ENCODE results near the gene CAMK2B. TPM values are rescaled to one million over a fixed set of nuclear protein-coding genes. Genes with fewer than 3 reads are reported as not detected.

CAMK2B gene
- total and polyA plus RNA-seq, 4 donors: 2.4 to 12.8 (median 4.4) TPM; not detected in 1

DNA sequence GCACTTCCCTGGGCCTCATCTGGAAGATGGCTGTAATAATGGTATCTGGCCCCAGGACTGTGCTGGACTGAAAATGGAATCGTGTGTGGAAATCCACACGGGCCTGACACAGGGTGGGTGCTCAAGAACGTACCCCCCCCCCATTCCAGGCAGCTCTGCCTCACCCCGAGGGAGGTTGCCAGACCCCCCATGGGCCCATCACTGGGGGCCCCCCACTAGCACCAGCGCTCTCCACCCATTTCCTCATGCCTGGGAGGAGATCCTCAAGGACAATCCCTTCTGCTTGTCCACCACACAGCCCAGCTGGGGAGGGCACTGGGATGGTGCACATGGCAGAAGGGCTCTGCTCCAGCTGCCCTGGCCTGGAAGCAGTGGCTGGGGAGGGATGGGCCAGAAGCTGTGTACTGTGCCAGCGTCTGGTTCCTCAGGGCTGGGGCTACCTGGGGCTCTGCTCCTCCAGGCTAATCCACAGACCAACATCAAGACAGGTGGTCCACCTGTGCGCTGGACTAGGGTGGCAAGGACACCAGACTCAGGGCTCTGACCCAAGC, 55.4 kb downstream of the CAMK2B start:
- no peak overlapping the region for H3K27ac ChIP-seq (ENCODE audit: low read depth in 1 of 2, low read length in 2 of 2)
- WGBS, 2 donors: 92 to 96% methylated on average over 5 to 7 of the region's 7 CpGs
- no peak for ATAC-seq (ENCODE audit: low FRiP score)
- no peaks in the 10 kb centered on the region for H3K36me3 ChIP-seq (ENCODE audit: control insufficient read depth in 1 of 2, insufficient read depth in 2 of 2, low read length in 1 of 2)
- no peaks in the 10 kb centered on the region for H3K27me3 ChIP-seq (ENCODE audit: control insufficient read depth in 1 of 2, insufficient read depth in 2 of 2, low read length in 1 of 2)
- H3K9me3 ChIP-seq (ENCODE audit: control insufficient read depth, low read length): no peaks in the 10 kb centered on the region
- H3K4me1 ChIP-seq (ENCODE audit: control insufficient read depth in 1 of 2, insufficient read depth in 2 of 2, low read length in 2 of 2): no peaks in the 10 kb centered on the region
- DNase-seq: no peak
- intact Hi-C loops (cut with DNase I): no loop called here
- H3K4me3 ChIP-seq (ENCODE audit: low read length in 2 of 2): no peak overlapping the region

- no peaks in the 10 kb centered on the region for H3K27me3 ChIP-seq (ENCODE audit: control insufficient read depth in 1 of 2, insufficient read depth in 2 of 2, low read length in 1 of 2)
- no peaks in the 10 kb centered on the region for H3K9me3 ChIP-seq (ENCODE audit: control insufficient read depth, low read length)
- no peak for DNase-seq
- WGBS, 2 donors: 74 to 78% methylated on average over 8 to 10 of the region's 10 CpGs
- intact Hi-C loops (cut with DNase I): no loop called here
- H3K36me3 ChIP-seq (ENCODE audit: control insufficient read depth in 1 of 2, insufficient read depth in 2 of 2, low read length in 1 of 2): no peaks in the 10 kb centered on the region
- H3K4me3 ChIP-seq (ENCODE audit: low read length in 2 of 2): no peak overlapping the region
- no peaks in the 10 kb centered on the region for H3K4me1 ChIP-seq (ENCODE audit: control insufficient read depth in 1 of 2, insufficient read depth in 2 of 2, low read length in 2 of 2)
- ATAC-seq (ENCODE audit: low FRiP score): no peak
- H3K27ac ChIP-seq (ENCODE audit: low read depth in 1 of 2, low read length in 2 of 2): no peak overlapping the region
Measured at GRCh38 chr7:44269417-44269816, 56.0 kb downstream of the CAMK2B start.

DNA sequence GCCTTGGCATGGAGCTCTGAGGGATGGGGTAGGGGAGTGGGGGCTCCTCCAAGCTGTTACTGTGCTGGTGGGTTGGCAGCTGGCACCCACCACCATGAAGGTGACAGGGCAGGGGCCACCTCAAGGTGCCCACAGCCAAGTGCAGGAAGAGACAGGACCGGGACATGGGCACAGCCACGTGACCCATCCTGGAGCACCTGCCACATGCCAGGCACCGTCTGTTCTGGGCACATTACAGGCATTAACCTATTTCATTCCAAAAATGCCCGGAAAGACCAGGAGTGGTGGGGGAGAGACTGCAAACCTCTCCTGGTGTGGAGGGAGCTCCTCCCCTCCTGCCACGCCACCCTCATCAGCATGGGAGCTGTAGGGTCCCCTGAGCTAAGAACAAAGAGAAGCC, 56.7 kb downstream of the CAMK2B start:
- no peak overlapping the region for H3K4me3 ChIP-seq (ENCODE audit: low read length in 2 of 2)
- no peak for DNase-seq
- no peak overlapping the region for H3K27ac ChIP-seq (ENCODE audit: low read depth in 1 of 2, low read length in 2 of 2)
- H3K27me3 ChIP-seq (ENCODE audit: control insufficient read depth in 1 of 2, insufficient read depth in 2 of 2, low read length in 1 of 2): no peaks in the 10 kb centered on the region
- H3K4me1 ChIP-seq (ENCODE audit: control insufficient read depth in 1 of 2, insufficient read depth in 2 of 2, low read length in 2 of 2): no peaks in the 10 kb centered on the region
- no peaks in the 10 kb centered on the region for H3K9me3 ChIP-seq (ENCODE audit: control insufficient read depth, low read length)
- WGBS, 2 donors: 92 to 96% methylated on average over 5 of the region's 5 CpGs
- H3K36me3 ChIP-seq (ENCODE audit: control insufficient read depth in 1 of 2, insufficient read depth in 2 of 2, low read length in 1 of 2): no peaks in the 10 kb centered on the region
- intact Hi-C loops (cut with DNase I): no loop called here
- no peak for ATAC-seq (ENCODE audit: low FRiP score)

DNA sequence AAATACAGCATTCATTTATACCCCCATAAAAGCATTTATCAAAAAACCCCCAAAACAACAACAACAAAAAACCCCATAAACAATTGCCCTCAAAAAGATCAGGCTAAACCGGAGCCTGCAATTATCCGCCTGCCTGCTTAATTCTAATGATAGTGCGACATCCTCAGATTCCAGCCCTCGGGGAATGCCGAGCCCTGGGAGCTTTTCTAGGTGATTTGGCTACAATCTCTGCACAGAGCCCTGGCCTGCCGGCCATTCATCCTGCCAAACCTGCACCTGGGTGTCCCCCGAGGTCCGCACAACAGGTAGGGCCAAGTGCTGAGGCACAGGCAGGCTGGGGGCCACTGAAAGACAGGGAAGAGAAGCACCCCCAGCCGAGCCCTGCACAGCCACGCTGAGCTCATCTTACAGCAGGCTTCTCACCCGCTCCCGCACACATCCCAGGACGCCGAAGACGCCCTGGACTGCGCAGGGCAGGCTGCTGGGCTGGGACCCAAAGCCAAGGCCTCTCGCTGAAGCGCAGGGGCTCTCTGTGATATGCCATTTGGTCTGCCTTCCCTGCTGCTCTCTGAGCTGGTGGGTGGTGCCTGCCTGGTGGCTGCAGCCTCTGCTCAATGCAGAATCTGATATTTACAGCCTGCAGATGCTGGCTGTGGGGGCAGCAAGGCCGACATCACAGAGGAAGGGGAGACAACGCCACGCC, 57.5 kb downstream of the CAMK2B start:
- Histone ChIP-seq H3K4me1 (ENCODE audit: control insufficient read depth in 1 of 2, insufficient read depth in 2 of 2, low read length in 2 of 2) (no peaks in the 10 kb centered on the region), H3K4me3 (ENCODE audit: low read length in 2 of 2) (no peak overlapping the region), H3K27me3 (ENCODE audit: control insufficient read depth in 1 of 2, insufficient read depth in 2 of 2, low read length in 1 of 2) (no peaks in the 10 kb centered on the region), H3K27ac (ENCODE audit: low read depth in 1 of 2, low read length in 2 of 2) (no peak overlapping the region), H3K9me3 (ENCODE audit: control insufficient read depth, low read length) (no peaks in the 10 kb centered on the region), H3K36me3 (ENCODE audit: control insufficient read depth in 1 of 2, insufficient read depth in 2 of 2, low read length in 1 of 2) (no peaks in the 10 kb centered on the region)
- WGBS, 2 donors: 85 to 89% methylated on average over 21 of the region's 21 CpGs
- ATAC-seq (ENCODE audit: low FRiP score) (no peak), DNase-seq (no peak)
- intact Hi-C loops (cut with DNase I): no loop called here

DNA sequence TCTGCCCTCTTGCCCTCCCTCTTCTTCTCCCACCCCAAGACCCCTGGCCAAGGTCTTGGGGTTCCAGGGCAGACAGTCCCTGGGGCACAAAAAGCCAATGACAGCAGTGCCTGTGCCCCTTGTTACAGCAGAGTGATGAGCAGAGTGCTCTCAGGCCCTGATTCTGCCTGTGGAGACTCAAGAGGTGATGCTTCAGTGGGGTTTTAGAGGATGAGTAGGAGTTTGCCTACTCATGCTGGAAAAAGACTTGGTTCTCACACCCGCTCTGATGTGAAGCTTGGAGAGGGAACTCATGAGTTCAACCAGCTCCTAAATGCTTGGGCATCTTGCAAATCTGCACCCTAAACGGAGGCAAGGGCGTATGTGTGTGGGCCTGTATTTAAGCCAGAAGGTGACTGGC, 58.2 kb downstream of the CAMK2B start:
- Histone ChIP-seq H3K27me3 (ENCODE audit: control insufficient read depth in 1 of 2, insufficient read depth in 2 of 2, low read length in 1 of 2) (no peaks in the 10 kb centered on the region), H3K27ac (ENCODE audit: low read depth in 1 of 2, low read length in 2 of 2) (no peak overlapping the region), H3K36me3 (ENCODE audit: control insufficient read depth in 1 of 2, insufficient read depth in 2 of 2, low read length in 1 of 2) (no peaks in the 10 kb centered on the region), H3K9me3 (ENCODE audit: control insufficient read depth, low read length) (no peaks in the 10 kb centered on the region), H3K4me3 (ENCODE audit: low read length in 2 of 2) (no peak overlapping the region), H3K4me1 (ENCODE audit: control insufficient read depth in 1 of 2, insufficient read depth in 2 of 2, low read length in 2 of 2) (no peaks in the 10 kb centered on the region)
- no peak for DNase-seq
- whole genome bisulfite sequencing, 2 donors: 97% methylated on average over 3 of the region's 3 CpGs
- ATAC-seq (ENCODE audit: low FRiP score): no peak
- intact Hi-C loops (cut with DNase I): no loop called here

GRCh38 chr7:44266526-44266925, 58.9 kb downstream of the CAMK2B start:
- WGBS, 2 donors: 93 to 96% methylated on average over 8 of the region's 8 CpGs
- Histone ChIP-seq H3K4me3 (ENCODE audit: low read length in 2 of 2) (no peak overlapping the region), H3K36me3 (ENCODE audit: control insufficient read depth in 1 of 2, insufficient read depth in 2 of 2, low read length in 1 of 2) (no peaks in the 10 kb centered on the region), H3K4me1 (ENCODE audit: control insufficient read depth in 1 of 2, insufficient read depth in 2 of 2, low read length in 2 of 2) (no peaks in the 10 kb centered on the region), H3K9me3 (ENCODE audit: control insufficient read depth, low read length) (no peaks in the 10 kb centered on the region), H3K27me3 (ENCODE audit: control insufficient read depth in 1 of 2, insufficient read depth in 2 of 2, low read length in 1 of 2) (no peaks in the 10 kb centered on the region), H3K27ac (ENCODE audit: low read depth in 1 of 2, low read length in 2 of 2) (no peak overlapping the region)
- no peak for DNase-seq
- intact Hi-C loops (cut with DNase I): no loop called here
- ATAC-seq (ENCODE audit: low FRiP score): no peak

DNA sequence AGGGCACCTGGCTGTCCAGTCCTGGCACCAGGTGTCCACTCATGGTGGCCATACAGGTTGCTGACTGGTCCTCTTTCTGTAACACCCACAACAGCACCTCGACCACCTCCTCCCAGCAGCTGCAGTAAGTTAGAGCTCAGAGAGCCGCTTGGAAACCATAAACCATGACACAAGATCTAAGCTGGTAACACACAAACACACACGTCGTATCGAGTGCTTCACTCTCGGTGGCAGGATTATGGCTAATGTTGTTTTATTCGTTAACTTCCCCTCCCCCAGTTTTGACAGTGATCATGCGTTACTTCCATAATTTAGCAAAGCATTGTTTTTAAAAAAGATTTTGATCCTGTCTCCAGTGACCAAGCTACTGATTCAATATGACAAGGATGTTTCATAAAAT, 59.7 kb downstream of the CAMK2B start:
- Histone ChIP-seq H3K27ac (ENCODE audit: low read depth in 1 of 2, low read length in 2 of 2) (no peak overlapping the region), H3K9me3 (ENCODE audit: control insufficient read depth, low read length) (no peaks in the 10 kb centered on the region), H3K27me3 (ENCODE audit: control insufficient read depth in 1 of 2, insufficient read depth in 2 of 2, low read length in 1 of 2) (no peaks in the 10 kb centered on the region), H3K4me3 (ENCODE audit: low read length in 2 of 2) (no peak overlapping the region), H3K4me1 (ENCODE audit: control insufficient read depth in 1 of 2, insufficient read depth in 2 of 2, low read length in 2 of 2) (no peaks in the 10 kb centered on the region), H3K36me3 (ENCODE audit: control insufficient read depth in 1 of 2, insufficient read depth in 2 of 2, low read length in 1 of 2) (no peaks in the 10 kb centered on the region)
- 85 to 90% methylated on average over 8 of the region's 8 CpGs for WGBS, 2 donors
- DNase-seq (no peak), ATAC-seq (ENCODE audit: low FRiP score) (no peak)
- intact Hi-C loops (cut with DNase I): no loop called here

DNA sequence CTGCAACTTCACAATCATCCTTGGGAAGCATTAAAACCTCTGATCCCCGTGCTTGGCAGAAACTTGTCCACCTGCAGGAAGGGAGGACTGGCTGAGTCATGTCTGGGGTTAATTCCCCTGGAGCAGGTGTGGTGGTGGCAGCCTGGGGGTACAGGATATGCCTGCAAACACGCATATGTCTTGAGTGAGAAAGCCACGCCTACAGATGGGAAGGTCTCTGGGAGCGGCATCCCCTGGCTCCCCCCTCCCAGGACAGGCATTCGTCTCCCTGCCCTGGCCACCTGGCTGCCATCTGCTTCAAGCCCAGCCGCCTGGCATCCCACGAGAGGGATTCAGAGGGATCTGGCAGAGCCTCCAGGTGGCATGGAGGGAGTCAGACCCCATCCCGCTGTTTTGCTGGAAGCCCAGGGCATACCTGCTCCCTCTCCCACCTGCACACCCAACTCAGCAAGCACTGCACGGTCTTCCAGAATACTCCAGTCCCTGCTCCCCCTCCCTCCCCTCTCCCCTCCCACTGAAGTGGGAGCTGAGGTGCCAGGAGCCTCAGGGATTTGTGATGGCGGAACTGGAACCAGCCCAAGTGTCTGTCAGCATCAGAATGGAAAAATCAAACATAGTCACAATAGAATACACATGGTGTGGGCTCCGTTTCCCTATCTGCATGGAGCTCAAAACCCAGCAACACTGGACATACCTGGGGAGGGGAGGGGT, 61.0 kb downstream of the CAMK2B start:
- Histone ChIP-seq H3K4me1 (ENCODE audit: control insufficient read depth in 1 of 2, insufficient read depth in 2 of 2, low read length in 2 of 2) (peaks cover 0 to 2% of the 10 kb centered on the region in 2 donors), H3K27ac (ENCODE audit: low read depth in 1 of 2, low read length in 2 of 2) (no peak overlapping the region), H3K4me3 (ENCODE audit: low read length in 2 of 2) (no peak overlapping the region), H3K36me3 (ENCODE audit: control insufficient read depth in 1 of 2, insufficient read depth in 2 of 2, low read length in 1 of 2) (no peaks in the 10 kb centered on the region), H3K9me3 (ENCODE audit: control insufficient read depth, low read length) (no peaks in the 10 kb centered on the region), H3K27me3 (ENCODE audit: control insufficient read depth in 1 of 2, insufficient read depth in 2 of 2, low read length in 1 of 2) (no peaks in the 10 kb centered on the region)
- no peak for DNase-seq
- ATAC-seq (ENCODE audit: low FRiP score): no peak
- intact Hi-C loops (cut with DNase I): no loop called here
- WGBS, 2 donors: 75 to 82% methylated on average over 11 of the region's 11 CpGs
